ENCODE results near the gene ZC3H14.

DNA sequence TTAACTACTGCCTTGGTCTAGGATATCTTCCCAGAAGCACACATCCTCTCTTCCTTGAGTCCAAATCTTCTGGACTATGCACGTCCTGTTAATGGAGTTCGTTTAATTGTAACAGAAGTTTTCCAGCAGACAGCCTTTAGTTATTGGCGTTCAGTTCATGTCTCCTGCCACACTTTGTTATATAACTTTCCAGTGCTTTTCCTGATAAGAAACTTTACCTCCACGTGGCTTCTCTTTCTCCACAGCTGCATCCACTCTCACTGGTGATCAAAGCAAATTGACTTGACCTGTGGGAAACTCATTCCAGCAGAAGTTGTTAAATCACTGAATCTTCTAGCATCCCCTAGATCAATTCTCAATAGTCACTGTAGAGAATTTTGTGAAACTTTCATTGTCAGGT lies 27.0 kb upstream of the ZC3H14 start:
- no peak for TF ChIP-seq POLR2A (IDR thresholded peaks at IDR 0.05)
- TF ChIP-seq, protein P1, sequence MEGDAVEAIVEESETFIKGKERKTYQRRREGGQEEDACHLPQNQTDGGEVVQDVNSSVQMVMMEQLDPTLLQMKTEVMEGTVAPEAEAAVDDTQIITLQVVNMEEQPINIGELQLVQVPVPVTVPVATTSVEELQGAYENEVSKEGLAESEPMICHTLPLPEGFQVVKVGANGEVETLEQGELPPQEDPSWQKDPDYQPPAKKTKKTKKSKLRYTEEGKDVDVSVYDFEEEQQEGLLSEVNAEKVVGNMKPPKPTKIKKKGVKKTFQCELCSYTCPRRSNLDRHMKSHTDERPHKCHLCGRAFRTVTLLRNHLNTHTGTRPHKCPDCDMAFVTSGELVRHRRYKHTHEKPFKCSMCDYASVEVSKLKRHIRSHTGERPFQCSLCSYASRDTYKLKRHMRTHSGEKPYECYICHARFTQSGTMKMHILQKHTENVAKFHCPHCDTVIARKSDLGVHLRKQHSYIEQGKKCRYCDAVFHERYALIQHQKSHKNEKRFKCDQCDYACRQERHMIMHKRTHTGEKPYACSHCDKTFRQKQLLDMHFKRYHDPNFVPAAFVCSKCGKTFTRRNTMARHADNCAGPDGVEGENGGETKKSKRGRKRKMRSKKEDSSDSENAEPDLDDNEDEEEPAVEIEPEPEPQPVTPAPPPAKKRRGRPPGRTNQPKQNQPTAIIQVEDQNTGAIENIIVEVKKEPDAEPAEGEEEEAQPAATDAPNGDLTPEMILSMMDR (IDR thresholded peaks at IDR 0.05 in 4 of 5, conservative IDR thresholded peaks at IDR 0.05 in 1 of 5) = no peak
